K562 (cell line): ENCODE results near the gene CCR9. TPM values are rescaled to one million over a fixed set of nuclear protein-coding genes. Genes with fewer than 3 reads are reported as not detected.

Source experiments
- ATAC-seq: fragments of 200-7000 bp; cut with Tn5 transposase; 3 replicates; pipeline ENCODE4 v1.9.1; 2020; ENCODE audit warnings: moderate library complexity
- BruUV-seq: library from RNA; stranded (reverse); fragments of 400-500 nt; replicated peaks from 2 replicates; lab custom pipeline; 2021; lab: Mats Ljungman, UMichigan
- CTCF ChIA-PET: fragments of 300-600 bp; formaldehyde crosslinking; extraction: SDS; loops from one replicate; lab custom pipeline; 2021; ENCODE audit warnings: low intra/inter-chr PET ratio; lab: Yijun Ruan, JAX
- POLR2A ChIA-PET: fragments of 300-600, 350-650 bp; sonication (Branson Sonifier 250); formaldehyde crosslinking; extraction: SDS; loops from one replicate; lab custom pipeline; 2021; ENCODE audit warnings: antibody characterized with exemption, inconsistent platforms; lab: Yijun Ruan, JAX
- DNase-seq, 4 experiments: peaks; one replicate each; pipeline versions ENCODE4 v3.0.0 to v3.0.0-alpha.2; 2011 to 2018; ENCODE audit warnings: low spot score in 3 of 4, mixed read lengths in 3 of 4; ENCODE audit errors: extremely low read depth in 1 of 4
- FAIRE-seq: peaks from 2 replicates; lab custom pipeline; 2011; peaks lifted over from hg19 to GRCh38; lab: Jason Lieb, UNC
- H2AFZ ChIP-seq: 2 replicates; pipeline ENCODE4 v1.6.0; 2011; ENCODE audit warnings: low read depth, low read length, control low read depth, inconsistent platforms
- H3K27ac ChIP-seq: fragments of 200-600 bp; 3 replicates; pipeline ENCODE4 v1.8.0; 2011; ENCODE audit warnings: low read depth, mild to moderate bottlenecking, control low read depth, inconsistent platforms, low read length, moderate library complexity, mixed read lengths; ENCODE audit errors: extremely low read depth
- H3K27me3 ChIP-seq, 2 experiments: fragments of 300-600 bp in 1 of 2; 2 replicates in 1 of 2; 3 replicates in 1 of 2; pipeline versions ENCODE4 v1.6.0 to v1.8.0; 2011; ENCODE audit warnings: inconsistent platforms in 2 of 2, low read length in 2 of 2, mild to moderate bottlenecking in 1 of 2, mixed read lengths in 1 of 2, moderate library complexity in 1 of 2; ENCODE audit not compliant: control insufficient read depth in 2 of 2, insufficient read depth in 2 of 2
- H3K36me3 ChIP-seq: fragments of 300-600 bp; 3 replicates; pipeline ENCODE4 v1.8.0; 2011; ENCODE audit warnings: mild to moderate bottlenecking, low read length, inconsistent platforms; ENCODE audit not compliant: control insufficient read depth, insufficient read depth
- H3K4me1 ChIP-seq, 2 experiments: fragments of 200-600 bp in 1 of 2; replicated peaks in 1 of 2; 2 replicates in 1 of 2; 3 replicates in 1 of 2; pipeline versions ENCODE4 v1.5.1 to v1.8.0; 2011; ENCODE audit warnings: inconsistent platforms in 2 of 2, low read length in 2 of 2, mild to moderate bottlenecking in 1 of 2, mixed read lengths in 1 of 2, moderate library complexity in 1 of 2; ENCODE audit not compliant: control insufficient read depth in 2 of 2, insufficient read depth in 2 of 2
- H3K4me2 ChIP-seq: 2 replicates; pipeline ENCODE4 v1.6.1; 2011; ENCODE audit warnings: low read length, control low read depth, inconsistent platforms, mixed read lengths; ENCODE audit not compliant: insufficient read depth
- H3K4me3 ChIP-seq: fragments of 200-600 bp; sonication (generic), shearing (Covaris generic); 2 replicates; pipeline ENCODE4 v1.5.1; 2016; ENCODE audit warnings: control low read depth, inconsistent platforms
- H3K79me2 ChIP-seq: fragments of 200-600 bp; 3 replicates; pipeline ENCODE4 v1.8.0; 2011; ENCODE audit warnings: low read length, inconsistent platforms; ENCODE audit not compliant: control insufficient read depth, insufficient read depth
- H3K9ac ChIP-seq, 2 experiments: 2 replicates each; pipeline versions ENCODE4 v1.6.0 to v1.6.1; 2011; ENCODE audit warnings: low read depth in 2 of 2, low read length in 2 of 2, control low read depth in 1 of 2, inconsistent platforms in 1 of 2, mild to moderate bottlenecking in 1 of 2, mixed read lengths in 1 of 2; ENCODE audit not compliant: insufficient read depth in 1 of 2
- H3K9me1 ChIP-seq: one replicate; pipeline ENCODE4 v1.6.0; 2011; ENCODE audit warnings: inconsistent platforms, mild to moderate bottlenecking, low read length, moderate library complexity; ENCODE audit not compliant: control insufficient read depth, insufficient read depth
- H3K9me3 ChIP-seq: replicated peaks from 2 replicates; pipeline ENCODE4 v1.5.1; 2011; ENCODE audit warnings: low read depth, low read length, inconsistent platforms; ENCODE audit not compliant: control insufficient read depth, insufficient read depth
- H4K20me1 ChIP-seq: replicated peaks from 2 replicates; pipeline ENCODE4 v1.6.1; 2011; ENCODE audit warnings: low read length, inconsistent platforms, mixed read lengths; ENCODE audit not compliant: control insufficient read depth, insufficient read depth
- BMI1 ChIP-seq: fragments of 150-350 bp; IDR thresholded peaks from 2 replicates; pipeline ENCODE4 v1.6.1; 2014; ENCODE audit warnings: low read length
- CREB1 ChIP-seq, 2 experiments: sonication (generic) in 1 of 2; formaldehyde crosslinking in 1 of 2; IDR thresholded peaks; 2 replicates each; pipeline versions ENCODE4 v1.6.1 to v1.8.0; 2012 to 2022; ENCODE audit warnings: inconsistent platforms in 1 of 2, mild to moderate bottlenecking in 1 of 2, missing genetic modification reagents in 1 of 2, moderate library complexity in 1 of 2
- CREB3L1 ChIP-seq: fragments of 450-650 bp; IDR thresholded peaks from 2 replicates; pipeline ENCODE4 v1.6.1; 2014; ENCODE audit warnings: low read depth, mild to moderate bottlenecking, moderate library complexity, borderline replicate concordance
- FOXJ3 ChIP-seq: sonication (generic); formaldehyde crosslinking; IDR thresholded peaks from 2 replicates; pipeline ENCODE4 v1.4.0; 2020; ENCODE audit warnings: mild to moderate bottlenecking, missing genetic modification reagents
- KDM1A ChIP-seq, 2 experiments: fragments of 450-650 bp; IDR thresholded peaks; 2 replicates each; pipeline ENCODE4 v1.6.1; 2016; ENCODE audit warnings: mild to moderate bottlenecking in 2 of 2
- MAZ ChIP-seq, 2 experiments: fragments of 450-650 bp in 1 of 2; sonication (generic) in 1 of 2; formaldehyde crosslinking; IDR thresholded peaks in 1 of 2; conservative IDR thresholded peaks in 1 of 2; 2 replicates each; pipeline versions ENCODE4 v1.4.0 to v1.5.0; 2020; ENCODE audit warnings: mild to moderate bottlenecking in 1 of 2, missing genetic modification reagents in 1 of 2
- MYNN ChIP-seq, 2 experiments: sonication (generic); formaldehyde crosslinking in 1 of 2; IDR thresholded peaks; 2 replicates each; pipeline versions ENCODE4 v1.5.0 to v1.6.1; 2016 to 2020; ENCODE audit warnings: antibody characterized with exemption in 1 of 2, missing genetic modification reagents in 1 of 2
- NFIC ChIP-seq: fragments of 450-650 bp; IDR thresholded peaks from 2 replicates; pipeline ENCODE4 v1.6.1; 2017; ENCODE audit warnings: mild to moderate bottlenecking, inconsistent platforms
- RREB1 ChIP-seq: fragments of 250-450 bp; sonication (Bioruptor Pico); IDR thresholded peaks from 2 replicates; pipeline ENCODE4 v1.4.0; 2020
- ZBTB1 ChIP-seq: sonication (generic); formaldehyde crosslinking; IDR thresholded peaks from 2 replicates; pipeline ENCODE4 v1.8.1; 2023; ENCODE audit warnings: missing genetic modification reagents, low read depth, mild to moderate bottlenecking, borderline replicate concordance
- ZKSCAN3 ChIP-seq: fragments of 250-450 bp; sonication (Bioruptor Pico); IDR thresholded peaks from 2 replicates; pipeline ENCODE4 v1.4.0; 2020
- ZNF184 ChIP-seq: sonication (generic); formaldehyde crosslinking; IDR thresholded peaks from 2 replicates; pipeline ENCODE4 v1.5.0; 2020; ENCODE audit warnings: missing genetic modification reagents
- ZNF347 ChIP-seq: fragments of 450-650 bp; formaldehyde crosslinking; IDR thresholded peaks from 2 replicates; pipeline ENCODE4 v1.4.0; 2020; ENCODE audit warnings: low read depth, mild to moderate bottlenecking, moderate library complexity
- ZNF431 ChIP-seq: sonication (generic); formaldehyde crosslinking; IDR thresholded peaks from 2 replicates; pipeline ENCODE4 v1.8.0; 2022; ENCODE audit warnings: mild to moderate bottlenecking, missing genetic modification reagents
- WGBS: fragments of 100-300 bp; shearing (Covaris generic); methylation state at CpG from one replicate; pipeline ENCODE4 v1.1.6; 2016; ENCODE audit warnings: low coverage, mixed read lengths; ENCODE audit not compliant: insufficient coverage; ENCODE audit errors: missing lambda C conversion rate; 5-methylcytosine and 5-hydroxymethylcytosine counted together
- in situ Hi-C: fragments of 300-500 bp; cut with MboI; formaldehyde crosslinking; loops from 4 replicates; pipeline ENCODE4 v1.15.0; 2018; ENCODE audit warnings: inconsistent platforms, mixed read lengths
- intact Hi-C: fragments of 100-400 bp; cut with micrococcal nuclease; formaldehyde crosslinking; loops from 2 replicates; pipeline ENCODE4 v1.14.2; 2022
- polyA plus RNA-seq, 8 experiments: library from polyadenylated mRNA; depleted of rRNA in 4 of 8; stranded (reverse) in 5 of 8; unstranded in 3 of 8; fragments of >200 nt; fragmentation: Nextera tagmentation in 2 of 8; fragmentation: Illumina TruSeq in 1 of 8; extraction: Ambion mirVana in 2 of 8; extraction: Trizol in 1 of 8; gene quantifications; 2 replicates each; pipeline versions ENCODE4 v1.2.1 to v1.2.3, GENCODE V29; 2011 to 2014; ENCODE audit warnings: inconsistent platforms in 1 of 8, missing spikeins in 1 of 8
- total RNA-seq, 7 experiments: library from RNA; depleted of rRNA in 6 of 7; stranded (reverse); fragments of >200 nt in 6 of 7; fragmentation: Illumina TruSeq in 2 of 7; extraction: Trizol in 2 of 7; gene quantifications; 2 replicates each; pipeline versions ENCODE4 v1.2.1 to v1.2.3, GENCODE V29; 2011 to 2021; ENCODE audit warnings: low replicate concordance in 1 of 7

The CCR9 gene
- total and polyA plus RNA-seq, 9 of the 15 experiments (the other 6 are each of a cell fraction or from before 2014, with no cell fraction given) = not detected

- Histone ChIP-seq H3K27ac (peak within 1 kb of the TSS; percentile 24; the same call in 1 of the 3 replicates), H3K4me1 (peaks cover 0 to 10% of the 10 kb centered on the region in 2 experiments; a peak in 3 of 5 replicates), H3K4me2 (peak within 1 kb of the TSS; percentile 76), H3K9me1 (no peaks in the 10 kb centered on the region), H3K36me3 (no peaks in the 10 kb centered on the region), H3K27me3 (no peaks in the 10 kb centered on the region; a peak in 1 of 5 replicates), H2AFZ (peak within 1 kb of the TSS; percentile 94), H3K9me3 (no peaks in the 10 kb centered on the region; the same call in 1 of the 2 replicates), H3K79me2 (no peaks in the 10 kb centered on the region), H4K20me1 (no peaks in the 10 kb centered on the region), H3K9ac (peak within 1 kb of the TSS; percentile 62 to 91), H3K4me3 (peak within 1 kb of the TSS; percentile 64)
- intact Hi-C loops = no loop called here
- ChIA-PET POLR2A (interaction anchor here (0.5 to 2.6 kb wide), 8 partner anchors 9 to 1913 kb away, joined by 3 to 10 read pairs (median 4); no protein-coding TSS in a partner anchor), CTCF (no interaction called here)
- FAIRE-seq = peak; percentile 92
- ATAC-seq = peak; percentile 98
- in situ Hi-C loops = no loop called here
- DNase-seq = peak; percentile 85 to 94 (median 90)
- no TSS peak for BruUV-seq
- 19% methylated on average over 49 of the region's 49 CpGs for WGBS
- TF ChIP-seq ZNF347 = no peak
- no peak for TF ChIP-seq MYNN (IDR thresholded peaks at IDR 0.05)
- no peak for TF ChIP-seq MYNN (CRISPR knock-in tag; IDR thresholded peaks at IDR 0.05)
- TF ChIP-seq CREB1 (IDR thresholded peaks at IDR 0.05) = peak; percentile 65
- peak; percentile 55 for TF ChIP-seq CREB1 (CRISPR knock-in tag; IDR thresholded peaks at IDR 0.05)
- TF ChIP-seq ZNF431 (CRISPR knock-in tag) = peak; percentile 62; the same call in 1 of the 2 replicates
- no peak for TF ChIP-seq ZBTB1
- TF ChIP-seq FOXJ3 (CRISPR knock-in tag) = peak; percentile 37; the same call in 1 of the 2 replicates
- TF ChIP-seq BMI1 = peak; percentile 94
- no peak for TF ChIP-seq KDM1A (IDR thresholded peaks at IDR 0.05)
- no peak for TF ChIP-seq ZKSCAN3 (CRISPR knock-in tag)
- TF ChIP-seq RREB1 (CRISPR knock-in tag) = peak; percentile 40; the same call in 1 of the 2 replicates
- peak; percentile 40 to 79 for TF ChIP-seq MAZ (CRISPR knock-in tag; conservative IDR thresholded peaks at IDR 0.05 in 1 of 2, IDR thresholded peaks at IDR 0.05 in 1 of 2)
- TF ChIP-seq NFIC = no peak
- TF ChIP-seq CREB3L1 = peak; percentile 75; the same call in 1 of the 2 replicates
- TF ChIP-seq ZNF184 (CRISPR knock-in tag) = no peak
These were observed 44.4 kb upstream of the CCR9 start, which contains the start of gene LZTFL1 for GRCh38 chr3:45841757-45842491. LZTFL1 (minus strand) TSS chr3:45842119; CDS start chr3:45841991, 128 bp downstream.
